HG03095 (cell line): Measurements from ENCODE around the gene TMEM182.

Experiments
- ATAC-seq: cut with Tn5 transposase; IDR thresholded peaks from one replicate; pipeline ENCODE4 v1.9.1; 2021; ENCODE audit warnings: moderate library complexity; ENCODE audit not compliant: unreplicated experiment

The TMEM182 gene

DNA sequence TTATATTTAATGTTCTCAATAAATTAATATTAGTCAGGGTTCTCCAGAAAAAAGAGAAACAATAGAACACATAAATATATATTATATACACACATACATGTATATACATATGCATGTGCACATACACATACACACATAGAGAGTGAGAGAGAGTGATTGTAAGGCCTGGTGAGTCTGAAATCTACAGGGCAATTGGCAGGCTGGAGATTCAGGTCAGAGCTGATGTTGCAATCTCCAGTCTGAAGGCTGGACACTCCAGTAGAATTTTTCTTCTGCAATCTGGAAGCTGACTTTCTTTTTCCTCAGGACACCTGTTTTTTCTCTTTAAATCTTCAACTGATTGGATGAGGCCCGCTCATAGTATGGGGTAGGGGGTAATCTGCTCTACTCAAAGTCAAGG is 3.2 kb downstream of the TMEM182 start:
- ATAC-seq, result no peak

DNA sequence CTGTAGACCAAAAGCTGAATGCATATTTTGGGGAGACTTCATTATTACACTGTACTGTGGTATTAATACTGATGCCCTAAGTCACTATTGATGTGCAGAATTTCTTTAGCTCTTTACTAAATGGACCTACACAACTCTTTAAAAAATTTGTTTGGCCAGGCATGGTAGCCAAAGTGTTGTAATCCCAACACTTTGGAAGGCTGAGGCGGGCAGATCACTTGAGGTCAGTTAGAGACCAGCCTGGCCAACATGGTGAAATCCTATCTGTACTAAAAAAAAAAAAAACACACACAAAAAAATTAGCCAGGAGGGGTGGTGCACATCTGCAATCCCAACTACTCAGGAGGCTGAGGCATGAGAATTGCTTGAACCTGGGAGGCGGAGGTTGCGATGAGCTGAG is 6.4 kb downstream of the TMEM182 start:
- no peak for ATAC-seq

DNA sequence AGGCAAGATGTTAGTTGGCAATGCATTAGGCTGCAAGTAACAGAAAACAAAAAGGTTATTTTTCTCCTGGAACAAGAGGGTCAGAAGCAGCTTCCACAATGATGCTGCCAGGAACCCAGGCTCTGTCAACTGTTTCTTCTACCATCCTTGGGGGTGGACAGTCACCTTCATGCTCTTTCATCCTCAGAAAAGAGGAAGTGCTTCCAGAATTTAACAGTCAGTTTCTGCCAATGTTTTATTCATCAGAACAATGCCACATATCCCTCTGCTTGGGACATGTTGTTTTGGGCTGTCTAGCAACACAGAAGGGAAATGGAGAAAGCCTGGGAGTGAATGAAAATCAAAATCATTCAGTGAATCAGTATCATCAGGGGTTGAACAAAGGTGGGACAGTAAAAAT is 7.1 kb downstream of the TMEM182 start:
- ATAC-seq, result no peak

DNA sequence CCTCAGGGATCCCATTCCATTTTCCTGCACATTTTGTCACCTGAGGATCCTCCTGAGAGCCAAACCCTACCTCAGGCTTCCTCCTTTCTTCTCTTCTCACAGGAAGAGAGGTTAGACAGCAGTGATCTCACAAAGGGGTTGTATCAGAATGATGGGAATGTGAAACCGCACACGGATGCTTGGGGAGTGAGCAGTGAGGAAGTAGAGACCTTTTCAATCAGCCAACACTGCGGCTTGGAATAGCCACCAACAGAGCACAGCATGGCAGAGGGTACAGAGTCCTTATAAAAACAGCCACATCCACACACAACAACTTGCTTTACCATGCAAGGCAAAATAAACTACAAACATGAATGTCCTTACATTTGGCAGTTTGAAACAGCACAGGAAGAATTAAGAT is 8.7 kb downstream of the TMEM182 start:
- ATAC-seq, result no peak

DNA sequence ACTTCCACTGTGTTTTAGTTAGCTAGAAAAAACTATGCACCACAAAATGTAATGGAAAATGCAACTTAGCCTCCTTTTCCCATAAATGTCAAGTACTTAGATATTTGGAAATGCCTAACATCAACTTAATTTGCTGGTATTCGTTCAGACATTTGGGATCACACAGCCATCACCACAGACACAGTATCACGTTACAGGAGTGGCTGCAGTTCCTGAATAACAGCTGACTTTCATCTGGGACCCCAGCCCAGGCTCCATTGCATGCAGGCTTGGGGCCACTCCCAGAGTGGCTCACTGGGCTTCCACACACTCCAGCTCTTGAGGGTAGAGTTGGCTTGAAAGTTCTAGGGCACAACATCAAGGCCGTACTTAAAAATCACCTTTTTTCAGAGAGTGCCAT is 9.3 kb downstream of the TMEM182 start:
- no peak for ATAC-seq

DNA sequence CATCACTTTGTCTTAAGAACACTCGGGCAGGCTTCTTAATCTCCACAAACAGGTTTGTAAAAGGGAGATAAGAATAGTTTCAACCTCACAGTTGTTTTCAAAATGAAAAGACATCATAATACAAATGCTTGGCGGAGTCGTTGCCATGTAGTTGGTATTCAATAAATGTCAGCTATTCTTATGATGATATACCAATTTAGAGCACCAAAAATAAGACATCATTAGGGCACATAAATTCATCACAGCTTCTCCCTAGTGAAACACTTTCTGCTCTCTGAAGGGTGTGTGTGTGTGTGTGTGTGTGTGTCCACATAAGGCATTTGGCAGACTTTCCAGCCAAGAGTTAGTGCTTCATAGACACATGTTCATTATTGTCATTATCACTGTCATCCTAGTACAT is 10.8 kb downstream of the TMEM182 start:
- no peak for ATAC-seq

DNA sequence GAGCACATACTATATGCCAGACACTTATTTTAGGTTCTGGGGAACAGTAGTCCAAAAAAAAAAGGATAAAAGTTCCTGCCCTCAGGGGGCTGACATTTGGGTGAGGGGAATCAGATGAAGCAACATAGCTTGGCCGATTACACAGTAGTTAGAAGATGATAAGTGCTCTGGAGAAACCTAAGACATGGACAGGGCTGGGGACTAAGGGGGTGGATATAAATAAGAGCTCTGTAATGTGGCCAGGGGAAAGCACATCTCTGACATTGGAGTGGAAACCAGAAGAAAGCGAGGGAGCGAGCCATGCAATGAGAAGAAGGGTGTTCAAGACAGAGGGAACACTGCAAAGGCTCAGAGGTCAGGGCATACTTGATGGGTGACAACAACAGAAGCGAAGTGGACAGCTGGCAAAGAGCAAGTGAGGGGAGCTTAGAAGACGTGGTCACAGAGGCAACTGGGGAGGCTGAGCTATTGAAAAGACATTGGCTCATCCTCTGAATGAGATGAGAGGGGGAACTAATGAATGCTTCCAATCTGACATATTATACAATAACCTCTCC is 11.4 kb downstream of the TMEM182 start:
- no peak for ATAC-seq

DNA sequence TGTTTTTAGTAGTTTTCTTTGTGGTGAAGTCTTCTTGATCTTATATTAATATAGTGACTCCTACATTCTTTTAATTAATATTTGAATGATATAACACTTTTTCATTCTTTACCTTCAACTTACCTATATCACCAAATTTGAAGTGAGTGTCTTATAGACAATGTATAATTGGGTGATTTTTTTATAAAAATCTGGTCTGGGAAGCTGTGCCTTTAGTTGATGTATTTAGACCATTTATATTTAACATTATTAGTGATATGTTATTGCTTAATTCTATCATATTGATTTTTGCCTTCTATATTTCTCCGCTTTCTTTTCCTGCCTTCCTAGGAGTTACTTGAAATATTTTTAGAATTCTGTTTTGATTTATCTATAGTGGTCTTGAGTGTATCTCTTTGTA is 16.4 kb downstream of the TMEM182 start:
- ATAC-seq, result no peak

DNA sequence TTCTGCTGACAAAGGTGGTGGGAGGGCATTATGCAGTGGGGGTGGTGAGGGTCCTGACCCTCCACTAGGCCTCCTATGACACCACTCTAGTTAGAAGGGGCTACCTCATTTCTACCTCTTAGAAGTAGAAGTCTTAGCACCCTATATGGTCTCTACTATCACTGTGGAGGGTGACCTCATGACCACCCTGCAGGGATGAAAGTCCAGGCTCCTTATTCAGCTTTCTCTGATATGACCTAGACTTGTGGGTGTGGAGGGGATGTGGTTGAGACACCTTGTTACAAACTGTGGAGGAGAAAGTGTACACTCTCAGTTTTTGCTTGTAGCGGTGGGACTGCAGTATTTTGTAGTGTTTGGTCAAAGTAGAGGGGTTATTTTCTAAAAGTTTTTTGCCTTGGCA is 18.6 kb downstream of the TMEM182 start:
- ATAC-seq, result no peak

DNA sequence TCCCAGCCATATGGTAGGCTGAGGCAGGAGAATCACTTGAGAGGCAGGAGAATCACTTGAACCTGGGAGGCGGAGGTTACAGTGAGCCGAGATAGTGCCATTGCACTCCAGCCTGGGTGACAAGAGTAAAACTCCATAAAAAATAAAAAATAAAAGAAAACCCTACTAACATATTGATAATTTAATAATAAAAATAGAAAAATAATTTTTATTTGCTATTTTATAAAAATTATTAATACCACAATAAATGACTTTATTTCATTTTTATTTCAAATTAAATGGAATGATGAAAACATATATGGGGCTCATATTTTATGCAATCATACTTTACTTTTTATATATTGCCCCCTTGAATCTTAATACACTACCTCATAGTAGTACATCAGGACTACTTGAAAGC is 20.4 kb downstream of the TMEM182 start:
- ATAC-seq, result no peak

DNA sequence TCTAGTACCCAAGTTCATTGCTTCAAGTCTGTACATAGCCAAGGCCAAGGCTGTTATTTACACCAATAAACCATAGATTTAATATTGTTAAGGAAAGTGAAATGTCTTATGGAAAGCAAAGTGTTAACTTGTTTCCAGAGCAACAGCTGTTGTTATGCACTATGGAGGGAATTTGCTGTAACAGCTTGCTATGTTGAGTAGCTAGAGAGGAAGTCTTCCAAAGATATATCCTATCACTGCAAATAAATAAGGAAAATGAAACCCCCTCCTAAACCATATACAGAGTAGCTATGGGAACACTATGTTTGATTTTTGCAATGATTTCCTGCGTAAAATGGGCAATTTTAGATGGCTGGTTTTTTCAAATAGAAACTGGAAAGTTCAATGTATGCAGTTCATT is 21.1 kb downstream of the TMEM182 start:
- ATAC-seq, result no peak

DNA sequence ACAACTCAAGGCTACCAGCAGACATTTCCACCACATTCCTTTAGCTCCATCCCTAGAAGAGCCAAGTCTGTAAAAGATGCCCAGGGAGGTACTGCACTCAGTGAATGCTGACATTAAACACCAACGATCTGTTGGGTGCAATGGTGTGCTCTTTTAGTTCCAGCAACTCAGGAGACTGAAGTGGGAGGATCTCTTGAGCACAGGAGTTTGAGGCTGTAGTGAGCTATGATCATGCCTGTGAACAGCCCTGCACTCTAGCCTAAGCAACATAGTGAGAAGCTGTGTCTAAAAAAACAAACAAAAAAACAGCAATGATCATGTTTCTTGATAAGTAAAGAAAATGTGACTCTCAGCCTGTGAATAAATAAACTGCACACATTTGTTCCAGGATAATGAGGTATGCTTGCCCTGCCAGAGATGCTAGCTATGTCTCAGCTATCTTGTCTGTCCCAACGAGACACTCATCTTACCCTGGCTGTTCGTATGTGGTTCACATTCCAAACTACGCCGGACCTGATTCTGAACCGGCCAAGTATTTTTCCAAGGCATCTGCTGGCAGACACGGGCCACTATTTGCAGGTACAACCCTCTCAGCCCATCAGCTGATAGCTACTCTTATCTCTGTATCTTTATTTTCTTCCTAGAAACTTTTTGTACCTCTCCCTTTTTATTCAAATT is 21.8 kb downstream of the TMEM182 start:
- ATAC-seq, result no peak

DNA sequence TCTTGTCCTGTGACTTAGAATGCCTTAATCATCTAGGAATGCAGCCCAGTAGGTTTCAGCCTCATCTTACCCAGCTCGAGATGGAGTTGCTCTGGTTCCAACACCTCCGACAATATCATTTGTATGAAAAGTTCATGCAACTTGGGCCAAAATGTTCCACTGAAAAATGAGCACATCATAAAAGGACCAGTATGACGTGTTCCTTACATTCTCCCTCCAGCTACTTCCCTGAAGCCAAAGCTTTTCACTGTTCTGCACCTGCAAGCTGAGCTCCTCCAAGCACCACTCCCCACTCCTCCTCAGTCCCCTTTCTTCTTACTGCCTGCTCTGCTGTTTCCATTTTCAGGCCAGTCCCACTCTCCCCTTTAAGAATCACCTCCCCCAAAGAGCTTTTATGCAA is 23.1 kb downstream of the TMEM182 start:
- ATAC-seq, result no peak

DNA sequence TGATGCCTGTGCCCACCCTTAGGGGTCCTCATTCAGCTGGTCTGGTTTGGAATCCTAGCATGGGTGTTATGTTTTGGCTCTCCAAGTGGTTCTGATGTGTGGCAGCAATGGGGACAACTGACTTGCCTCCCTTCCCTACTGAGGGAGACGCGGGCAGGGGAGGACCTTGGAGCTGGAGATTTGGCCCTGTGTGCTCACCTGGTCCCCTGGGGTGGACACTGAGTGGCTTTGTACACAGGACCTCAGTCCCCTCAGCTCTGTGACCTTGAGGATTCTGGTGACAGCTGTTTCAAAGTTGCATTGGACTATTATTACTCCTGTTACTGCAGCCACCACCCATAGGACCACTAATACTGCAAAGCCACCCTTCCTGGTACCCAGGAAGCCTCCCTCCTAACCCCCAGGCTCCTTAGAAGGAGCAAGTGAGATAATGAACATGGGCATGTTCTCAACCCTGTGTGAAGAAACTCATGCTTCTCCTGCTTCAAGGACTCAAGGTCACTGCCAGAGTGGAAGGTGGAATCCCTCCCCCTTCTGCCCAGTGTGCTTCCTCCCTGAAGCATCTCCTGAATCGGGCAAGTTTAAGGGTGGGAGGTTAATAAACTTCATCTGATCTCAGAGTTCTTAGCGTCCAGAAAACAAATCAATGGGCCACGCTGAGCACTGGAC is 26.5 kb downstream of the TMEM182 start:
- ATAC-seq, result no peak

DNA sequence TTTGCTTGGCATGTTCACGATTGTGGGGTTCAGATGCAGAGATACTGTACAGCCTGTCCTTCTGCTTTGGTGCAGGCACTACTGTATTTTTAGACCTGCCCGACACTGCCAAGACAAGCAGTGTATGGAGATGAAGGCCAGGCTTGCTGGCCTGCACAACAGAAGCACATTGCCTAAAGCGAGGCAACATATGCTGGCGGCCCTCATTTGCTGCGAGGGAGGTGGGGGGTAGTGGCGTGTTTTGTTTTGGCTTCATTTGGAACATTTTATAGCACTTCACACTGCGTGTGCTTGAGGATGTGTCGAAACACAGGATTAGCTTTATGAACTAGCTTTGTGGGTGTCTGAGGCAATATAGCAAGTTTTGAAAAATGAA is 27.0 kb downstream of the TMEM182 start:
- ATAC-seq, result no peak

DNA sequence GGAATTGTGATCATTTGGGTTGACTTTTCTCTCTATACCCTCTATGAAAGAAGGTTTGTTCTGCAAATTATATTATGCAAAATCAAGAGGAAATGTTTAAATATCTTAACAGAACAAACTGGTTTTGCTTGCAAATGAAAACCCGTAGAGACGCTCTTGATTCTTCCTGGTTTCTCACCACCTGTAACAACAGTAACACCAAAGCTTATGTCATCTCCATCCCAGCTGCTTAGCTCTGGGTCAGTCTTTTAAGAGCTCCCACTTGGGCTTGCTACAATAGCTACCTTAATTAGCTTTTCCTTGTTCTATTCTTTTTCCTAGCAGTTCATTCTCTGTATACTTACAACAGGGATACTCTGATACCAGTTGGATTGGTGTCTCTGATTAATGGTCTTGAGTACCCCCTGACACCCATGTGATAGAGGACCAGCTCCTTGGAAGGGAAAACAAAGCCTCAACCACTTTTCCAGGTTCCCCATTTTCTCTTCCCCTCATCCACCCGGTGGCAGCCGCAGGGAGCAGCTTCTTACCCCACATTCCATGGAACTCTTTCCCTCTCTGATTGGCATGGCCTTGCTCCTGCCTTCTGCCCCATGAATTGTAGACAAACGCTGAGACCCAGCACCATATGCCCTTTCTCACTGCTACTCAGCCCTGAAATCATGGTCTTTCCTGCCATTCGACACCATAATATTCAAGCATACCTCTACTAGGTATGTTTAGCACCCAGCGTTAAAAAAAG is 27.7 kb downstream of the TMEM182 start:
- no peak for ATAC-seq

DNA sequence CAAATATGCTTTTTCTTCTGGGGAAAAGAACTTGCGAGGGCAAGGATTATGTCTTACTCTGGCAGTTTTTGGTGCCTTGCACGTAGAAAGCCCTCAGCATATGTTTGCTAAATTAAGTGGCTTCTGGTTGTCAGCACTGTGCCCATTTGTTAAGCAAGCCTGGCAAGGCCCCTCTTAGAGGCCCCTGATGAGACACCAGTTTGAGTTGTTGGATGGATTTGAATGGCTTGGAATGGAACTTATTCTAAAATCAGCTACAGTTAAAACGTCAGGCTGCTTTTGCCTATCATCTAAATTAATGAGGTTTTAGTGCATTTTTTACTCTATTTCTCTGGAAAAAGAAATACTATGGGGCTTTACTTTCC is 28.2 kb downstream of the TMEM182 start:
- no peak for ATAC-seq

DNA sequence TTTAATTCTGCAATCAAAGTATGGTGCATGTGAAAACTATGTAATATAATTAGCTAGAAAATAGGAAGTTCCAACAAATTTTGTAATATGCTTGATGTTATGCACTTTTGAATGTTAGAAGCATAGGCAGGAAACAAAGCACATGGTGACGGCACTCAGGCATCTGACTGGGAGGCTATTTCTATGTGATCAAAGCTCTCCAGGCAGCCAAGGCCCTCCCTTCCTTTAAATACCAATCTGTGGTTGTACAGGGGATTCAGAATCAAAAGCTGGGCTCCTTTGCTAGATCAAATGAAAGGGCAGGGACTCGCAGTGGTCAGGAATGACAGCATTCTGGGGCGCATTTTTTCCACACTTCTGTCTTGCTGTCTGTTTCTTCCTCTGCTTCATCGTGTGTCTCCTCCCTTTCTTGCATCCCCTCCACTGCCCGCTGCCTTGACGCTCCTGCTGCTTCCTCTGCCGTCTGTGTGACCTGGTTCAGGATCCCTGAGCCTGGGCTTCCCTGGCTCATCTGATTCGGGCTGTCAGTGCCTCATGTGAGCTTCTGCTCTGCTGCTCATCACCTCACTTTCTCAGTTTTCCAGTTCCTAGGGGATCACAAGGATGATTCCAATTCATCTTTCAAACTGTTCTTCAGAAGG is 30.9 kb downstream of the TMEM182 start:
- ATAC-seq, result no peak

DNA sequence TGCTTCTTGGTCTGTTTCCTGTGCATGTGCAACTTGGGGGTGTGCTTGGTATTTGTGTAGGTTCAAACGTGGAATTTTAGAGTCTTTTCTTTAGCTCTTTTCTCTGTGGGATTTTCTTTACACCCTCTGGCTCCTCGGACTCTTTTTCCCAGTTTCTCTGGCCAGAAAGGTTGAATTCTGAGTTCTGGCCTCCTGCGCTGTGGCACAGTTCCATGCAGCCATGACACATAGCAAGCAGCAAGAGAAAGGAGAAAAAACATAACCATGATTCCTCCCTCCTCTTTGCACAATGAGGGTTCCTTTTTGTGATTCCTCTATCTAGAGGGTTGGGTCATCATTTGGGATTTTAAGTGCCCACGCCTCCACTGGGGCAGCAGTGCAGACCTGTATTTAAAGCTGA is 33.8 kb downstream of the TMEM182 start:
- ATAC-seq, result no peak

DNA sequence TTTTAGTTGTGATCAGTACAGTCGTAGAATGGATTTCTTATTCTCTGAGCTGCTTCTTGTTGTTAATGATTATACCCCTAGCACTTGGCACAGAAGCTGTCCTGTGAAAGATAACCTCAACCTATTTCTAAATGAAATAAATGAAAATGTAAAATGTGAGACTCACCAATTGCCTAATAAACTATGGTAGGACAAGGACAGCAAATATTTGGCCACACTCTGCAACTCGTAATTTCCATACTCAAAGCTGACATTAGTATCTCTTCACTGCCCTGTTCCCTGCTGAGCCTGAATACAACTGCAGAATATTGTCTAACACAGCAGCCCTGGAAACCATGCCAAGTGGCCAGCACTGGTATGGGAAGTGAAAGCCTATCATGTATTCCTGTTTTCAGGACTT is 34.5 kb downstream of the TMEM182 start:
- no peak for ATAC-seq

DNA sequence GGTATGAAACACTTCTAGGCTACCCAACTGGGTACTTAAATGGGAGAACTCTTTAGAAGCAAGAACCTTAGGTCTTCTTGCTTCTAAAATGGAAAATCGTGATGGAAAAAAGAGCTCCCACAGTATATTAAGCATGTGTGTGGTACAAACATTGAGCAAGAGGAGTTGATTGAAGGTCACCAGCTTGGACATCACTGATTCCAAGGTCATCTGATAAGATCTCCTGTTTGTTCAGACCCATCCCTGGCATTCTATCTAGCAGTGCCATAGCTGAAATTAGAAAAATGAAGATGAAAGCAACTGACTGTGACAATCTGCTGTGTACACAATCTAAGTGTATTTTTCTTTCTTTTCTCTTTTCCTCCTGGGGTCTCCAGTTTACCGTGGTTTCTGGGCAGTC is 35.7 kb downstream of the TMEM182 start:
- ATAC-seq, result no peak

DNA sequence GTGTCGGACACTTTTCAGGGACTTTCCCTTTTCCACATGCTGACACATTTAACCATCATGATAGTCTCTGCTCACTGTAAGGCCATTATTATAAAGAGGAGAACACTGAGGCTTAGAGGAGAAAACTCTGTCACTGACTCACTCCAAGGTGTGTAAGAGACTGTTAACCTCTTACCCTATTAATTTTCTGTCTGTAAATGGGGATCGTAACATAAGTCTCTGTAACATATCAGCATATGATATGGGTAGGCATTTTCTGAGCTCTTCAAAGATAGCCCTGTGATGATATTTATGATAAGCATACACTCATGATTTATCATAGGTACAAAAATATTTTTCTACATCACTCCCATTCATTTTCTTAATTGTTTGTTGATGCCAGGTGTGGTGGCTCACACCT is 36.4 kb downstream of the TMEM182 start:
- ATAC-seq, result no peak
